IMR-90 (cell line): Measurements from ENCODE around the gene COLEC12. TPM values are rescaled to one million over a fixed set of nuclear protein-coding genes. Genes with fewer than 3 reads are reported as not detected.

Experiments used
- ATAC-seq: fragments of 200-7000 bp; cut with Tn5 transposase; 2 replicates; pipeline ENCODE4 v1.9.1; 2020; ENCODE audit warnings: low read depth, mild to moderate bottlenecking, moderate library complexity
- BruUV-seq: library from RNA; stranded (reverse); fragments of 400-500 nt; replicated peaks from 2 replicates; lab custom pipeline; 2021; lab: Mats Ljungman, UMichigan
- CTCF ChIA-PET: fragments of 300-600 bp; formaldehyde crosslinking; extraction: SDS; loops from one replicate; lab custom pipeline; 2021; ENCODE audit warnings: antibody characterized with exemption; lab: Yijun Ruan, JAX
- POLR2A ChIA-PET: fragments of 300-600 bp; sonication (Branson Sonifier 250); formaldehyde crosslinking; loops from one replicate; lab custom pipeline; 2022; ENCODE audit warnings: antibody characterized with exemption; ENCODE audit not compliant: unreplicated experiment; lab: Charles Lee
- DNase-seq: peaks from one replicate; pipeline ENCODE4 v3.0.0; 2013
- H2AFZ ChIP-seq: replicated peaks from 2 replicates; pipeline ENCODE3; 2013; ENCODE audit warnings: low read length, mild to moderate bottlenecking; ENCODE audit not compliant: poor library complexity
- H2AK5ac ChIP-seq: 2 replicates; pipeline ENCODE4 v1.6.1; 2013; ENCODE audit warnings: low read depth, low read length, inconsistent platforms
- H2AK9ac ChIP-seq: replicated peaks from 2 replicates; pipeline ENCODE3; 2013; ENCODE audit warnings: mild to moderate bottlenecking, low read depth, low read length, moderate library complexity; ENCODE audit not compliant: poor library complexity
- H2BK120ac ChIP-seq: 2 replicates; pipeline ENCODE4 v1.6.1; 2013; ENCODE audit warnings: low read depth, low read length, inconsistent platforms
- H2BK15ac ChIP-seq: 3 replicates; pipeline ENCODE4 v1.6.1; 2013; ENCODE audit warnings: low read depth, low read length, inconsistent platforms
- H2BK20ac ChIP-seq: 2 replicates; pipeline ENCODE4 v1.6.1; 2013; ENCODE audit warnings: low read depth, mild to moderate bottlenecking, inconsistent platforms, low read length, moderate library complexity
- H2BK5ac ChIP-seq: 2 replicates; pipeline ENCODE4 v1.6.1; 2013; ENCODE audit warnings: mild to moderate bottlenecking, low read depth, low read length, inconsistent platforms; ENCODE audit not compliant: poor library complexity, severe bottlenecking
- H3K14ac ChIP-seq: replicated peaks from 2 replicates; pipeline ENCODE4 v1.6.1; 2013; ENCODE audit warnings: low read depth, low read length, inconsistent platforms
- H3K18ac ChIP-seq: 2 replicates; pipeline ENCODE4 v1.6.1; 2013; ENCODE audit warnings: low read depth, low read length, control low read depth
- H3K23ac ChIP-seq: 2 replicates; pipeline ENCODE4 v1.6.1; 2013; ENCODE audit warnings: low read depth, low read length, inconsistent platforms
- H3K27ac ChIP-seq: 2 replicates; pipeline ENCODE4 v1.5.1; 2013; ENCODE audit warnings: mild to moderate bottlenecking, control low read depth, low read length; ENCODE audit not compliant: insufficient read depth
- H3K27me3 ChIP-seq: 2 replicates; pipeline ENCODE4 v1.6.1; 2013; ENCODE audit warnings: low read length; ENCODE audit not compliant: control insufficient read depth, insufficient read depth
- H3K36me3 ChIP-seq: 2 replicates; pipeline ENCODE4 v1.6.1; 2013; ENCODE audit warnings: low read length, mixed read lengths; ENCODE audit not compliant: control insufficient read depth, insufficient read depth
- H3K4ac ChIP-seq: 2 replicates; pipeline ENCODE4 v1.6.1; 2013; ENCODE audit warnings: low read depth, low read length, inconsistent platforms
- H3K4me1 ChIP-seq: 2 replicates; pipeline ENCODE4 v1.6.1; 2013; ENCODE audit warnings: low read length, mixed read lengths; ENCODE audit not compliant: control insufficient read depth, insufficient read depth
- H3K4me2 ChIP-seq: 2 replicates; pipeline ENCODE4 v1.6.1; 2013; ENCODE audit warnings: low read depth, mild to moderate bottlenecking, control low read depth, low read length, moderate library complexity
- H3K4me3 ChIP-seq: 2 replicates; pipeline ENCODE4 v1.5.1; 2013; ENCODE audit warnings: low read depth, mild to moderate bottlenecking, control low read depth, low read length, moderate library complexity; ENCODE audit not compliant: insufficient read depth
- H3K56ac ChIP-seq: 2 replicates; pipeline ENCODE4 v1.6.1; 2013; ENCODE audit warnings: low read length, inconsistent platforms; ENCODE audit not compliant: insufficient read depth; ENCODE audit errors: extremely low read depth
- H3K79me1 ChIP-seq, 2 experiments: 2 replicates each; pipeline ENCODE4 v1.6.1; 2013; ENCODE audit warnings: low read length in 2 of 2, inconsistent platforms in 1 of 2, low read depth in 1 of 2
- H3K9ac ChIP-seq: 2 replicates; pipeline ENCODE4 v1.6.1; 2013; ENCODE audit warnings: low read depth, low read length, control low read depth
- H3K9me1 ChIP-seq: 2 replicates; pipeline ENCODE4 v1.6.1; 2013; ENCODE audit warnings: low read length, inconsistent platforms; ENCODE audit not compliant: insufficient read depth
- H3K9me3 ChIP-seq: 2 replicates; pipeline ENCODE4 v1.6.1; 2013; ENCODE audit warnings: low read length; ENCODE audit not compliant: control insufficient read depth, insufficient read depth
- H4K20me1 ChIP-seq: 2 replicates; pipeline ENCODE4 v1.6.1; 2013; ENCODE audit warnings: low read length, inconsistent platforms; ENCODE audit not compliant: insufficient read depth
- H4K5ac ChIP-seq: 2 replicates; pipeline ENCODE4 v1.6.1; 2013; ENCODE audit warnings: mild to moderate bottlenecking, low read depth, low read length, control low read depth
- H4K8ac ChIP-seq, 2 experiments: 2 replicates each; pipeline ENCODE4 v1.6.1; 2013; ENCODE audit warnings: low read depth in 2 of 2, low read length in 2 of 2, control low read depth in 1 of 2, inconsistent platforms in 1 of 2
- H4K91ac ChIP-seq: 2 replicates; pipeline ENCODE4 v1.6.1; 2013; ENCODE audit warnings: low read depth, low read length, inconsistent platforms; ENCODE audit not compliant: insufficient read depth
- BHLHE40 ChIP-seq: fragments of 150-350 bp; IDR thresholded peaks from 2 replicates; pipeline ENCODE4 v1.6.1; 2016; ENCODE audit warnings: mild to moderate bottlenecking, low read depth, low read length
- CEBPB ChIP-seq: IDR thresholded peaks from 2 replicates; pipeline ENCODE4 v1.6.1; 2012; ENCODE audit warnings: low read depth, low read length, improper control_type of control experiment
- CHD1 ChIP-seq: IDR thresholded peaks from 2 replicates; pipeline ENCODE4 v1.6.1; 2012; ENCODE audit warnings: low read depth, low read length, improper control_type of control experiment
- FOS ChIP-seq: fragments of 150-350 bp; IDR thresholded peaks from 2 replicates; pipeline ENCODE4 v1.6.1; 2016; ENCODE audit warnings: low read depth, low read length
- MAFK ChIP-seq: IDR thresholded peaks from 2 replicates; pipeline ENCODE4 v1.6.1; 2012; ENCODE audit warnings: low read depth, low read length, improper control_type of control experiment
- MAZ ChIP-seq: IDR thresholded peaks from 2 replicates; pipeline ENCODE4 v1.6.1; 2012; ENCODE audit warnings: low read depth, mild to moderate bottlenecking, low read length, improper control_type of control experiment, moderate library complexity, borderline replicate concordance
- MXI1 ChIP-seq: IDR thresholded peaks from 2 replicates; pipeline ENCODE4 v1.6.1; 2012; ENCODE audit warnings: low read depth, mild to moderate bottlenecking, low read length, moderate library complexity, borderline replicate concordance
- NFE2L2 ChIP-seq: fragments of 150-350 bp; IDR thresholded peaks from 2 replicates; pipeline ENCODE4 v1.6.1; 2016; ENCODE audit warnings: low read depth, mild to moderate bottlenecking, low read length
- POLR2A ChIP-seq: IDR thresholded peaks from 2 replicates; pipeline ENCODE4 v1.6.1; 2012; ENCODE audit warnings: mild to moderate bottlenecking, low read depth, low read length
- RAD21 ChIP-seq: IDR thresholded peaks from 2 replicates; pipeline ENCODE4 v1.6.1; 2012; ENCODE audit warnings: low read length, improper control_type of control experiment
- RCOR1 ChIP-seq: IDR thresholded peaks from 2 replicates; pipeline ENCODE4 v1.6.1; 2012; ENCODE audit warnings: mild to moderate bottlenecking, low read length, improper control_type of control experiment; ENCODE audit not compliant: insufficient replicate concordance
- RFX5 ChIP-seq: IDR thresholded peaks from 2 replicates; pipeline ENCODE4 v1.8.0; 2012; ENCODE audit warnings: low read depth, mild to moderate bottlenecking, low read length, moderate library complexity
- SMC3 ChIP-seq: fragments of 150-350 bp; IDR thresholded peaks from 2 replicates; pipeline ENCODE4 v1.6.1; 2016; ENCODE audit warnings: low read depth, mild to moderate bottlenecking, antibody characterized with exemption, low read length, moderate library complexity
- WGBS, 2 experiments: methylation state at CpG; one replicate each; pipeline versions ENCODE4 v1.1.5 to v1.1.7; 2013; ENCODE audit warnings: missing lambda C conversion rate in 2 of 2; ENCODE audit not compliant: insufficient read length in 1 of 2; ENCODE audit errors: extremely low coverage in 2 of 2; 5-methylcytosine and 5-hydroxymethylcytosine counted together
- dilution Hi-C: fragments of 300-500 bp; cut with HindIII; formaldehyde crosslinking; loops from one replicate; pipeline ENCODE4 v1.14.3; 2018; ENCODE audit warnings: low sequenced_read_pairs; ENCODE audit not compliant: unreplicated experiment
- in situ Hi-C: fragments of 300-500 bp; cut with MboI; formaldehyde crosslinking; loops from 3 replicates; pipeline ENCODE4 v1.14.3; 2019; ENCODE audit warnings: low sequenced_read_pairs, inconsistent platforms, mixed read lengths
- intact Hi-C: fragments of 100-400 bp; cut with micrococcal nuclease; formaldehyde crosslinking; loops from 2 replicates; pipeline ENCODE4 v1.10.0; 2022
- polyA plus RNA-seq, 3 experiments: library from polyadenylated mRNA; depleted of rRNA; stranded (reverse); fragments of >200 nt; gene quantifications; 2 replicates each; pipeline ENCODE4 v1.2.3, GENCODE V29; 2012; ENCODE audit warnings: low replicate concordance in 1 of 3
- total RNA-seq: library from RNA; depleted of rRNA; stranded (reverse); fragments of >200 nt; gene quantifications from 2 replicates; pipeline ENCODE4 v1.2.3, GENCODE V29; 2012
- TF ChIP-seq, protein P1 (sequence below): conservative IDR thresholded peaks from 2 replicates; pipeline ENCODE4 v1.5.1; 2012; ENCODE audit warnings: mild to moderate bottlenecking, low read depth, low read length, improper control_type of control experiment
- TF ChIP-seq, protein P2 (sequence below): fragments of 150-350 bp; IDR thresholded peaks from 2 replicates; pipeline ENCODE4 v1.6.1; 2017; ENCODE audit warnings: mild to moderate bottlenecking, antibody characterized with exemption, low read length, low read depth
- TF ChIP-seq, protein P3 (sequence below): fragments of 150-350 bp; IDR thresholded peaks from 2 replicates; pipeline ENCODE4 v1.6.1; 2016; ENCODE audit warnings: low read depth, mild to moderate bottlenecking, low read length, moderate library complexity, borderline replicate concordance

The COLEC12 gene
- total and polyA plus RNA-seq, 2 of the 4 experiments (the other 2 are of a cell fraction) = 1.0 to 2.3 TPM

DNA sequence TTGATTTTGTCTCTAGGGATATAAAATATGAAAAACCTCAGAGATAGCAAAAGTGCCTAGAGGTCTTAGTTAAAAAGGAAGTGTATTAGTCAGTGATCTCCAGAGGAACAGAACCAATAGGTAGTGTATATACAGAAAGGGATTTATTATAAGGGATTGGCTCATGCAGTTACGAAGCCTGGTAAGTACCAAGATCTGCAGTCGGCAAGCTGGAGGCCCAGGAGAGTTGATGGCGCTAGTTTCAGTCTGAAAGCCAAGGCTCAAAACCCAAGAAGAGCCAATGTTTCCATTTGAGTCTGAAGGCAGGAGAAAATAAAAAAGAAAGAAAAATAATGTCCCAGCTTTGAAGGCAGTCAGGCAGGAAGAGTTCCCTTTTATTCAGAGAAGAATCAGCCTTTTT lies 93.3 kb downstream of the COLEC12 start:
- Histone ChIP-seq H4K91ac (no peak overlapping the region), H3K79me1 (no peaks in the 10 kb centered on the region), H3K36me3 (no peaks in the 10 kb centered on the region), H3K4me2 (no peak overlapping the region), H2AK9ac (no peak overlapping the region), H3K9me1 (no peaks in the 10 kb centered on the region), H2AFZ (no peak overlapping the region), H3K4me1 (no peaks in the 10 kb centered on the region), H3K27ac (no peak overlapping the region), H3K56ac (no peak overlapping the region), H2BK15ac (no peak overlapping the region), H3K23ac (no peak overlapping the region), H3K27me3 (no peaks in the 10 kb centered on the region), H3K9me3 (peaks cover 6% of the 10 kb centered on the region), H3K4ac (no peak overlapping the region), H2BK20ac (no peak overlapping the region), H3K4me3 (no peak overlapping the region), H3K18ac (no peak overlapping the region), H4K5ac (no peak overlapping the region), H3K14ac (no peak overlapping the region), H2BK120ac (no peak overlapping the region), H3K9ac (no peak overlapping the region), H2AK5ac (no peak overlapping the region), H2BK5ac (no peak overlapping the region), H4K8ac (no peak overlapping the region), H4K20me1 (no peaks in the 10 kb centered on the region)
- ATAC-seq (no peak), DNase-seq (no peak)
- 89% methylated on average over 3 of the region's 3 CpGs; no CpG with 5 or more reads in 1 of the 2 experiments for WGBS, 2 experiments
- ChIA-PET POLR2A (no interaction called here), CTCF (no interaction called here)
- TF ChIP-seq, protein P1, sequence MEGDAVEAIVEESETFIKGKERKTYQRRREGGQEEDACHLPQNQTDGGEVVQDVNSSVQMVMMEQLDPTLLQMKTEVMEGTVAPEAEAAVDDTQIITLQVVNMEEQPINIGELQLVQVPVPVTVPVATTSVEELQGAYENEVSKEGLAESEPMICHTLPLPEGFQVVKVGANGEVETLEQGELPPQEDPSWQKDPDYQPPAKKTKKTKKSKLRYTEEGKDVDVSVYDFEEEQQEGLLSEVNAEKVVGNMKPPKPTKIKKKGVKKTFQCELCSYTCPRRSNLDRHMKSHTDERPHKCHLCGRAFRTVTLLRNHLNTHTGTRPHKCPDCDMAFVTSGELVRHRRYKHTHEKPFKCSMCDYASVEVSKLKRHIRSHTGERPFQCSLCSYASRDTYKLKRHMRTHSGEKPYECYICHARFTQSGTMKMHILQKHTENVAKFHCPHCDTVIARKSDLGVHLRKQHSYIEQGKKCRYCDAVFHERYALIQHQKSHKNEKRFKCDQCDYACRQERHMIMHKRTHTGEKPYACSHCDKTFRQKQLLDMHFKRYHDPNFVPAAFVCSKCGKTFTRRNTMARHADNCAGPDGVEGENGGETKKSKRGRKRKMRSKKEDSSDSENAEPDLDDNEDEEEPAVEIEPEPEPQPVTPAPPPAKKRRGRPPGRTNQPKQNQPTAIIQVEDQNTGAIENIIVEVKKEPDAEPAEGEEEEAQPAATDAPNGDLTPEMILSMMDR = no peak
- TF ChIP-seq CEBPB (no peak), CHD1 (no peak), RCOR1 (no peak), MXI1 (no peak), POLR2A (no peak), FOS (no peak), BHLHE40 (no peak), MAFK (no peak), RAD21 (no peak), RFX5 (no peak), MAZ (no peak), NFE2L2 (no peak), SMC3 (no peak)
- TF ChIP-seq, protein P2, sequence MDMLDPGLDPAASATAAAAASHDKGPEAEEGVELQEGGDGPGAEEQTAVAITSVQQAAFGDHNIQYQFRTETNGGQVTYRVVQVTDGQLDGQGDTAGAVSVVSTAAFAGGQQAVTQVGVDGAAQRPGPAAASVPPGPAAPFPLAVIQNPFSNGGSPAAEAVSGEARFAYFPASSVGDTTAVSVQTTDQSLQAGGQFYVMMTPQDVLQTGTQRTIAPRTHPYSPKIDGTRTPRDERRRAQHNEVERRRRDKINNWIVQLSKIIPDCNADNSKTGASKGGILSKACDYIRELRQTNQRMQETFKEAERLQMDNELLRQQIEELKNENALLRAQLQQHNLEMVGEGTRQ = no peak
- TF ChIP-seq, protein P3, sequence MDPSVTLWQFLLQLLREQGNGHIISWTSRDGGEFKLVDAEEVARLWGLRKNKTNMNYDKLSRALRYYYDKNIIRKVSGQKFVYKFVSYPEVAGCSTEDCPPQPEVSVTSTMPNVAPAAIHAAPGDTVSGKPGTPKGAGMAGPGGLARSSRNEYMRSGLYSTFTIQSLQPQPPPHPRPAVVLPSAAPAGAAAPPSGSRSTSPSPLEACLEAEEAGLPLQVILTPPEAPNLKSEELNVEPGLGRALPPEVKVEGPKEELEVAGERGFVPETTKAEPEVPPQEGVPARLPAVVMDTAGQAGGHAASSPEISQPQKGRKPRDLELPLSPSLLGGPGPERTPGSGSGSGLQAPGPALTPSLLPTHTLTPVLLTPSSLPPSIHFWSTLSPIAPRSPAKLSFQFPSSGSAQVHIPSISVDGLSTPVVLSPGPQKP = no peak
- no TSS peak for BruUV-seq
- in situ Hi-C loops = no loop called here
- dilution Hi-C loops = no loop called here
- intact Hi-C loops = no loop called here
